ENCODE measurements around the gene GFER.
"Not testable (repeated sequence)": the region's sequence is repeated elsewhere in the genome, so short reads cannot be mapped to it uniquely, and the experiment has no call there.

GFER gene

GRCh38 chr16:1958143-1958491 is 25.9 kb upstream of the GFER start:
- not testable (repeated sequence) for DNase-seq

DNA sequence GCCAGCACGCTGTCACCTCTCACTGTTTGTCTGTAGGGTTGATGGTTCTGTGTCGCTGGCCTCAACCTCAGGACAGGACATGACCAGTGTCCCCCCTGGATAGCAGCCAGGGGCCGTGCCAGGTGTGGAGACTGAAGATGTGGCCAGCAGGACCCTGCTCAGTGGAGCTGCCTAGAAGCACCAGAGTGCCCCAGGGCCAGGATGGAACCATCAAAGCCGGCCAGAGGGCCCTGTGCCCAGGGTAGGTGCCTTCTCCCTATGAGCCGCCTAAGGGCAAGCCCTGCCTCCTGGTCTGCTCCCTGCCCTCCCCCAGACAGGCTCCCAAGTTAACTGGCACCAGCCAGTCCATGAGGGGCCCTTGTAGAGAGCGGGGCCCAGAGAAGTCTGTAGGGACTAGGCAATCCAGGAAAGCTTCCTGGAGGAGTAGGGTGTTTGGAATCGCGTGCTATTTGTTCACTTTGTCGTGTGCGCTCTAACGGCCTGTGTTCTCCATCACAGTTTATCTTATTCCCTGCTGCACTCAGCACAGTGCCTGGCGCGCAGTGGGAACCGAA is 25.2 kb upstream of the GFER start:
- DNase-seq: no peak

DNA sequence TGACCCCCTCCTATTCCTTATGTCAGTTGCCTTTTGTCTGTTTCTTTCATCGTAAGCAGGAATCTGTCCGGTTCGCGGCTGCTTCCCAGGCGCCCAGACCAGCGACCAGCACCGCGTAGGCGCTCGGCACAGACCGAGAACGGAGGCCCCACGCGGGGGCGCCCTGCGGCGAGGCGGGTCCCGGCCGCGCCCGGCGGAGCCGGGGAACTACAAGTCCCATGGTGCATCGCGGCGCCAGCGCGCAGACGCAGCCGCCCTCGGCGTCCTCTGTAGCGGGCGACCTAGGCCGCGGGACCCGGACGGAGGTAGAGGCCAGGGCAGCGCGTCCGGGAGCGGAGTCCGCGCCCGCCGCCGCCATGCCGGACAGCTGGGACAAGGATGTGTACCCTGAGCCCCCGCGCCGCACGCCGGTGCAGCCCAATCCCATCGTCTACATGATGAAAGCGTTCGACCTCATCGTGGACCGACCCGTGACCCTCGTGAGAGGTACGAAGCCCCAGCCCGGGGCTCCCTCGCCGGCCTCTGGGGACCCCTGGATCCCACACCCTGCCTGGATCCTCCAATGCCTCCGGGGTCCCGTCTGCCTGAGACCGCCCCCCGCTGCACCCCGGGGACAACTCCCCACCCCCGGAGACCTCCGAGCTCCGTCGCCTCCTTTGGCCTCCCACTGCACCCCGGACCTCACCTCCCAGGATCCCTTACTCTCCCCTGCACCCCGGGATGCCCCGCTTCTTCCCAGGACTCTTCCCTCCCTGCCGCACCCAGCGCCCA is 24.5 kb upstream of the GFER start, which contains the start of gene NDUFB10:
NDUFB10 (plus strand) TSS at position 270 of the 771 bp plus-strand sequence; CDS start at position 357, 87 bp downstream.
- DNase-seq: peak; percentile 71 to 91 (median 87)

DNA sequence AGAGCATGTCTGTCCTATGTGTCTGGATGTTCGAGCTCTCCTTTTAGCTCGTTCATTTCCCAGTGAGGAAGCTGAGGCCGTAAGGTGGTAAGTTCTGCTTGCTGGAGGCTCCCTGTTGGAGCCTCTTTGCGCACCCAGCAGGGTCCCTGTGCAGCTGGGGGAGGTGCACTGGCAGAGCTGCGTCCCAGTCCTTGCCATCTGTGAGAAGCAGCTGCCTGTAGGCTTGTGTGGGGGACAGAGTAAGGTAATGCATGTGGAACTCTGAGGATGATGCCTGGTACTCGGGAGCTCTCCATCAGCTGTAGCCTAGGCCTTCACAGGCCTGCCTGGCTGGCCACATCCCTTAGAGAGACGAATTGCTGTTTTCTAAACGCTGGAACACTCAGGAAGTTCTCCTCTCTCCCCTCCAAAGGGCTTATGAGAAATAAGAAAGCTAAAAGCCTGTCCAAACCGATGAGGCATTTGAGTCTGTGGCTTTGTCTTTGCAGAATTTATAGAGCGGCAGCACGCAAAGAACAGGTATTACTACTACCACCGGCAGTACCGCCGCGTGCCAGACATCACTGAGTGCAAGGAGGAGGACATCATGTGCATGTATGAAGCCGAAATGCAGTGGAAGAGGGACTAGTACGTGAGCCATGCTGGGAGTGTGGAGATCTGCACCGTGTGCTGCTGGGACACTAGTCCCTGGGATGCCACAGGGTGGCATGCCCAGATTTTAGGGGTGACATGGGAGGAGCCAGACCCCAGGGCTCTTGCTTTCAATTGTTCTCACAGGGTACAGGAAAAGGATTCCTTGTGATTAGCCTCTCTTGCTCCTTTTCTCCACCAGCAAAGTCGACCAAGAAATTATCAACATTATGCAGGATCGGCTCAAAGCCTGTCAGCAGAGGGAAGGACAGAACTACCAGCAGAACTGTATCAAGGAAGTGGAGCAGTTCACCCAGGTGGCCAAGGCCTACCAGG is 23.0 kb upstream of the GFER start:
- peak in 1 of 6 experiments; percentile 52 for DNase-seq

DNA sequence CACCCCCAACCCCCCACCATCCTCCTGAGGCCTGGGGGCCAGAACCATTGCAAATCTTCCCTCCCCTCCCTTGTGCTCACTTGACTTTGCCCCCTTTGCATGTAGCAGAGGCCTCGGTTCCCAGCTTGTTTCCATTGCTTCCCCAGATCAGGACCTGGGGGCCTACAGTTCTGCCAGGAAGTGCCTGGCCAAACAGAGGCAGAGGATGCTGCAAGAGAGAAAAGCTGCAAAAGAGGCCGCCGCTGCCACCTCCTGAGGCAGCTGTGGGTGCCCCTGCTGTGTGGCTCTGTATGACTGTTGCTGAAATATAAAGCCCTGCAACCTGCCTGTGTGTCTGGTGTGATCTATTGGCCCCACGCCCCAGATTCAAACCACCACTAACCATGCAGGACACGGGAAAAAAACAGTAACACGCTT is 22.3 kb upstream of the GFER start:
- DNase-seq: no peak

DNA sequence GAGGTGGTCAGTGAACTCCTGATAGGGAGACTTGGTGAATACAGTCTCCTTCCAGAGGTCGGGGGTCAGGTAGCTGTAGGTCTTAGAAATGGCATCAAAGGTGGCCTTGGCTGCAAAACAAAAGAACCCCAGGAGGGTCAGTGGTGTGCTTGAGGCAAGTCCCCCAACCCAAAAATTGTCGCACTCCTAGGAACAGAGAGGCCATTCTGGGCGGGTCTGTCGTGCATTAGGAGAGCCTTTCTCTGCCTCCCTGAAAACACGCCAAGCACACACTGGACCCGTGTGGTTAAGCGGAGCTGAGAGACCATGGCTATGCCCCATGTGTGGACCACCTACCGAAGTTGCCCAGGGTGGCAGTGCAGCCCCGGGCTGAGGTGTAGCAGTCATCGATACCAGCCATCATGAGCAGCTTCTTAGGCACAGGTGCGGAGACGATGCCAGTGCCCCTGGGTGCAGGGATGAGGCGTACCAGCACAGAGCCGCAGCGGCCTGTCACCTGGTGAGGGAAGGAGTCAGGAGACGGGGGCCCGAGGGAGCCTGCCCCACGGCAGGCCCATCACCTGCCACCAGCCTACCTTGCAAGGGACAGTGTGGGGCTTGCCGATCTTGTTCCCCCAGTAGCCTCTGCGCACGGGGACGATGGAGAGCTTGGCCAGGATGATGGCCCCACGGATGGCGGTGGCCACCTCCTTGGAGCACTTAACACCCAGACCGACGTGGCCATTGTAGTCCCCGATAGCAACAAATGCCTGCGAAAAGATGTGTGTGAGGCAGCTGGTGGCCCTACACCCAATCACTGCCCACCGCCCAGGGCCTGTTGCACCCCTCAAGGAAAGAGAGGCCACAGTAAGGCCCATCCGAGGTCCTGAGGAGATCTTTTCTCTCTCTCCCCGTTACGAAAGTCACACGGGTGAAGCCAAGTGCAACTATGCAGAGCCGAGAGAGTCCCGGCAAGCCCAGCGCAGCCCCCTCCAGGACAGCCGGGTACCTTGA is 21.5 kb upstream of the GFER start:
- not testable (repeated sequence) for DNase-seq

GRCh38 chr16:1963806-1964505 is 20.0 kb upstream of the GFER start:
- DNase-seq: peak in 2 of 6 experiments; percentile 60 to 79

GRCh38 chr16:1964506-1965395 is 19.2 kb upstream of the GFER start, which contains the start of gene RPS2:
TSS of gene RPS2 (minus strand) at chr16:1964826. CDS start at chr16:1964625, 201 bp downstream.
- DNase-seq: peak; percentile 96 to 99 (median 98)

DNA sequence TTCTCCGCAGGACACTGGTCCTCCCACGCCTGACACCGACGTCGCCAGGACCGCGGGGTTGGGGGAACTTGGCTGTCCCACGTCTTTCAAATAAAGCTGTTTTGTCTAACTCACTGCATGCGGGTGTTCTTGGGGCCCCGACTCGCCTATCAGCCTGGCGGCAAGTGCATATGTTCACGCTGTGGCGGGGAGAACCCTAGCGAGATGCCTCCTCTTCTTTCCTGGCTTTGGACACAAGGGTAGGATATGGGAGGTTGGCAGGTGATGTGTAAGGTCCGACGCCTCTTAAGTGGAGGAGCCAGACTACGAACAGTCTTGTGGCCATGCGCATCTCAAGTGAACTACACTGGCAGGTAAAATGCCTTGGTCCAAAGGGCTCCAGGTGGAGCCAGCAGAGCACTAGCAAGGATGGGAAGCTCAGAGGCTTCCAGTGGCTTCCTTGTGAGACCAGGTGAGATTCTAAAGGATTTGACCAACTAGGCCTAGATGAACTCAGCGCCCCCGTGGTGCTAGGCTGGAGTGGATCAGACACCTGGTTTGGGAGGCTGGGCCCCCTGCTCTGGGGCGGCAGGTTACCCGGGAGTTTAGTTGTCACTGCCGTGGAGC is 18.5 kb upstream of the GFER start:
- no peak for DNase-seq

DNA sequence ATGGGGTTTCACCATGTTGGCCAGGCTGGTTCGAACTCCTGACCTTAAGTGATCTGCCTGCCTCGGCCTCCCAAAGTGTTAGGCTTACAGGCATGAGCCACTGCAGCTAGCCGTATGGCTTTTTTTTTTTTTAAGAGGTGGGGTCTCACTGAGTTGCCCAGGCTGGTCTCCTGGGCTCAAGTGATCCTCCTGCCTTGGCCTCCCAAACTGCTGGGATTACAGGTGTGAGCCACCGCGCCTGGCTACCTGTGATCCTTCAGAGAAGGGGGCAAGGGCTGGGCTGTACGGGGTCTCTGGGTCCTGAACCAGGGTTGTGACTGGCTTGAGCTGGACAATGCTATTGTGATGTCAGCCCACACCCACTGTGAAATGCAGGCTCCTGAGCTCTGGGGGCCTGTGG is 17.5 kb upstream of the GFER start, which contains the start of gene RNF151:
RNF151 (plus strand) TSS at position 397 of the 400 bp plus-strand sequence. CDS start 26 bp downstream, outside the sequence.
- no peak for DNase-seq

- DNase-seq: no peak
These were observed 15.6 kb upstream of the GFER start for GRCh38 chr16:1968146-1968953.

- DNase-seq: peak; percentile 93 to 97 (median 95)
These were observed 12.1 kb upstream of the GFER start, which contains the start of gene TBL3 for GRCh38 chr16:1971796-1972489. TSS of gene TBL3 (plus strand) at chr16:1972053. CDS start at chr16:1972165, 112 bp downstream.

DNA sequence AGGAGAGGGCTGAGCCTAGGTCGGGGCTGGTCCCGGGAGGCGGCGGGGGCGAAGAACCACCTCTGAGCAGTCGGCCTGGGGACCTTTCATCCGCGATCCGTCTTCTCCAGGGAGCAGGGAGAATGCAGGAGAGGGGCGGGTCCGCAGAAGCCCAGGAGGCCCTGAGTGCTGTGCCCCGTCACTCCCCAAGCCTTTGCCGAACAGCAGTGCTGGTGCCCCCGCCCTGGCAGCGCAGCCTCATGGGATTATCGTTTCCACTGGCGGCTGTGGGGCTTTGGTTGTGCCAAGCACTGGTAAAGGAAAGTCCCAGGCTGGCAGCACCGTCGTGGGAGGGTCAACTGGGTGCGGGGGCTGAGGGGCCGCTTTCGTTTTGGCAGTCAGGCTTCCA is 11.5 kb upstream of the GFER start:
- peak in 1 of 6 experiments; percentile 16 for DNase-seq

- DNase-seq: no peak
These were observed 10.4 kb upstream of the GFER start for GRCh38 chr16:1973461-1974156.

DNA sequence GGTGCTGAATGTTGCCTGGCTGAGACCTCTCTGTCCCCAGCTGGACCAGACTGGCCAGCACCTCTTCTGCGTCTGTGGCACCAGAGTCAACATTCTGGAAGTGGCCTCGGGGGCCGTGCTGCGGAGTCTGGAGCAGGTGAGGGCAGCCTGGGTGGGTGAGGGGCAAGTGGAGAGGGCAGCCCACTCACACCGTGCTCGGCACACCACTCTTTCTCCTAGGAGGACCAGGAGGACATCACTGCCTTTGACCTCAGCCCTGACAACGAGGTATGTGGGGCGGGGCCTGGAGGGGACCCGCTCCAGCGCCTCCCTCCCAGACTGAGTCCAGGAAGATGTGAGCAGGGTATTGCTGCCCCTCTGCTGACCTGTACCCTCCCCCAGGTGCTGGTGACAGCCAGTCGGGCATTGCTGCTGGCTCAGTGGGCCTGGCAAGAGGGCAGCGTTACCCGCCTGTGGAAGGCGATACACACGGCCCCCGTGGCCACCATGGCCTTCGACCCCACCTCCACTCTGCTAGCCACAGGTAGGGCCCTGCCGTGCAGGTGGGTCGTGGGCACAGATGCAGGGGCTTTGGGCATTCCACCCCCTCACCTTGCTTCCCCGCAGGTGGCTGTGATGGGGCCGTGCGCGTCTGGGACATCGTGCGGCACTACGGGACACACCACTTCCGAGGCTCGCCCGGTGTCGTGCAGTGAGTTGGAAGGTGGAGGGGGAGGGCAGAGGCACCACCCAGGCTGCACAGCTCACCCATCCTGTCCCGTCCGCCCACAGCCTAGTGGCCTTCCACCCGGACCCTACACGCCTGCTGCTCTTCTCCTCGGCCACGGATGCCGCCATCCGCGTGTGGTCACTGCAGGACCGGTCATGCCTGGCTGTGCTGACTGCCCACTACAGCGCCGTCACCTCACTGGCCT is 9.6 kb upstream of the GFER start:
- DNase-seq: no peak
